SK-N-SH (cell line): ENCODE results near the gene MAP4K4. TPM values are rescaled to one million over a fixed set of nuclear protein-coding genes. Genes with fewer than 3 reads are reported as not detected.

ENCODE experiments used
- CTCF ChIA-PET: fragments of 300-600, 350-600 bp; formaldehyde crosslinking; extraction: SDS; loops from one replicate; lab custom pipeline; 2021; lab: Yijun Ruan, JAX
- POLR2A ChIA-PET: fragments of 350-600 bp; sonication (Branson Sonifier 250); formaldehyde crosslinking; extraction: SDS; loops from one replicate; lab custom pipeline; 2020; ENCODE audit warnings: antibody characterized with exemption, inconsistent platforms; lab: Yijun Ruan, JAX
- DNase-seq: peaks from one replicate; pipeline ENCODE4 v3.0.0; 2012
- H2AFZ ChIP-seq: fragments of 200-600 bp; sonication (generic); 2 replicates; pipeline ENCODE4 v1.8.1; 2016; ENCODE audit warnings: antibody characterized with exemption, mild to moderate bottlenecking, low read depth
- H3F3A ChIP-seq: fragments of 200-600 bp; sonication (generic); replicated peaks from 2 replicates; pipeline ENCODE3; 2016; ENCODE audit warnings: antibody characterized with exemption, mild to moderate bottlenecking; ENCODE audit not compliant: insufficient read depth
- H3K27ac ChIP-seq, 2 experiments: fragments of 200-500 bp in 1 of 2; fragments of 200-600 bp in 1 of 2; sonication (Bioruptor generic) in 1 of 2; sonication (generic), shearing (Covaris generic) in 1 of 2; 2 replicates each; pipeline versions ENCODE4 v1.5.1 to v1.6.1; 2014 to 2016; ENCODE audit warnings: low read depth in 2 of 2, inconsistent platforms in 1 of 2, low read length in 1 of 2, mild to moderate bottlenecking in 1 of 2, mixed read lengths in 1 of 2
- H3K27me3 ChIP-seq: fragments of 200-600 bp; sonication (generic), shearing (Covaris generic); 2 replicates; pipeline ENCODE4 v1.6.1; 2016; ENCODE audit warnings: mixed run types; ENCODE audit not compliant: insufficient read depth
- H3K36me3 ChIP-seq, 2 experiments: fragments of 200-500 bp in 1 of 2; fragments of 200-600 bp in 1 of 2; sonication (Bioruptor generic) in 1 of 2; sonication (generic) in 1 of 2; replicated peaks in 1 of 2; 2 replicates each; pipeline versions ENCODE3 to v1.5.1; 2014 to 2016; ENCODE audit warnings: low read length in 1 of 2, mild to moderate bottlenecking in 1 of 2; ENCODE audit not compliant: insufficient read depth in 2 of 2, control insufficient read depth in 1 of 2
- H3K4me1 ChIP-seq, 2 experiments: fragments of 200-500 bp in 1 of 2; fragments of 200-600 bp in 1 of 2; sonication (Bioruptor generic) in 1 of 2; sonication (generic), shearing (Covaris generic) in 1 of 2; 2 replicates each; pipeline versions ENCODE4 v1.5.1 to v1.6.1; 2014 to 2016; ENCODE audit warnings: low read depth in 1 of 2, low read length in 1 of 2, mixed run types in 1 of 2; ENCODE audit not compliant: insufficient read depth in 2 of 2, control insufficient read depth in 1 of 2
- H3K4me2 ChIP-seq: fragments of 200-600 bp; sonication (generic), shearing (Covaris generic); 2 replicates; pipeline ENCODE4 v1.6.1; 2017; ENCODE audit warnings: mixed run types
- H3K4me3 ChIP-seq, 2 experiments: fragments of 200-500 bp in 1 of 2; fragments of 200-600 bp in 1 of 2; sonication (Bioruptor generic) in 1 of 2; sonication (generic), shearing (Covaris generic) in 1 of 2; 2 replicates each; pipeline versions ENCODE4 v1.5.1 to v1.8.1; 2014 to 2016; ENCODE audit warnings: low read depth in 2 of 2, inconsistent platforms in 1 of 2, low read length in 1 of 2, mild to moderate bottlenecking in 1 of 2, mixed read lengths in 1 of 2, moderate library complexity in 1 of 2
- H3K79me2 ChIP-seq: fragments of 200-600 bp; sonication (generic); 2 replicates; pipeline ENCODE4 v1.8.1; 2017; ENCODE audit warnings: mild to moderate bottlenecking; ENCODE audit not compliant: insufficient read depth
- H3K9ac ChIP-seq: fragments of 200-600 bp; sonication (generic); 2 replicates; pipeline ENCODE4 v1.6.1; 2017; ENCODE audit warnings: mixed run types
- H3K9me2 ChIP-seq: fragments of 200-600 bp; sonication (generic); 2 replicates; pipeline ENCODE4 v1.6.1; 2017; ENCODE audit warnings: mixed run types
- H3K9me3 ChIP-seq: fragments of 200-600 bp; sonication (generic); 2 replicates; pipeline ENCODE4 v1.6.1; 2017; ENCODE audit warnings: mixed run types, mild to moderate bottlenecking, moderate library complexity
- H4K20me1 ChIP-seq: fragments of 200-600 bp; sonication (generic); 2 replicates; pipeline ENCODE4 v1.6.1; 2017; ENCODE audit warnings: mild to moderate bottlenecking, mixed run types; ENCODE audit not compliant: insufficient read depth
- CHD2 ChIP-seq: fragments of 150-350 bp; IDR thresholded peaks from 2 replicates; pipeline ENCODE4 v1.6.1; 2018; ENCODE audit warnings: low read length; ENCODE audit not compliant: partially characterized antibody
- ELF1 ChIP-seq: IDR thresholded peaks from 2 replicates; pipeline ENCODE4 v1.4.0; 2012
- EP300 ChIP-seq, 2 experiments: IDR thresholded peaks; 2 replicates each; pipeline versions ENCODE4 v1.4.0 to v1.6.1; 2012; ENCODE audit warnings: borderline replicate concordance in 1 of 2, low read depth in 1 of 2, low read length in 1 of 2
- FOSL2 ChIP-seq: IDR thresholded peaks from 2 replicates; pipeline ENCODE4 v1.4.0; 2012; ENCODE audit warnings: low read depth, mild to moderate bottlenecking, moderate library complexity, borderline replicate concordance
- SIN3A ChIP-seq: IDR thresholded peaks from 2 replicates; pipeline ENCODE4 v1.6.1; 2012; ENCODE audit warnings: low read depth, mild to moderate bottlenecking, low read length, moderate library complexity, borderline replicate concordance
- TAF1 ChIP-seq: IDR thresholded peaks from 2 replicates; pipeline ENCODE4 v1.6.1; 2012; ENCODE audit warnings: low read depth, mild to moderate bottlenecking, low read length, moderate library complexity, borderline replicate concordance
- TCF12 ChIP-seq: IDR thresholded peaks from 2 replicates; pipeline ENCODE4 v1.4.0; 2012
- TEAD4 ChIP-seq: IDR thresholded peaks from 2 replicates; pipeline ENCODE4 v1.4.0; 2012; ENCODE audit warnings: mild to moderate bottlenecking, borderline replicate concordance; ENCODE audit not compliant: insufficient read depth
- WGBS: methylation state at CpG from one replicate; pipeline ENCODE4 v1.1.6; 2017; ENCODE audit warnings: low lambda C conversion rate; 5-methylcytosine and 5-hydroxymethylcytosine counted together
- polyA plus RNA-seq, 3 experiments: library from polyadenylated mRNA; depleted of rRNA; stranded (reverse); fragments of >200 nt; gene quantifications; 2 replicates each; pipeline ENCODE4 v1.2.3, GENCODE V29; 2012
- TF ChIP-seq, protein P1 (sequence below): IDR thresholded peaks from 2 replicates; pipeline ENCODE4 v1.4.0; 2012; ENCODE audit warnings: low read depth, borderline replicate concordance
- TF ChIP-seq, protein P2 (sequence below): IDR thresholded peaks from 2 replicates; pipeline ENCODE4 v1.6.1; 2012; ENCODE audit warnings: mild to moderate bottlenecking, low read depth, low read length, moderate library complexity
- TF ChIP-seq, protein P3 (sequence below): IDR thresholded peaks from 2 replicates; pipeline ENCODE4; 2012

Gene MAP4K4
- polyA plus RNA-seq, 1 of the 3 experiments (the other 2 are of a cell fraction) = 72.9 TPM

DNA sequence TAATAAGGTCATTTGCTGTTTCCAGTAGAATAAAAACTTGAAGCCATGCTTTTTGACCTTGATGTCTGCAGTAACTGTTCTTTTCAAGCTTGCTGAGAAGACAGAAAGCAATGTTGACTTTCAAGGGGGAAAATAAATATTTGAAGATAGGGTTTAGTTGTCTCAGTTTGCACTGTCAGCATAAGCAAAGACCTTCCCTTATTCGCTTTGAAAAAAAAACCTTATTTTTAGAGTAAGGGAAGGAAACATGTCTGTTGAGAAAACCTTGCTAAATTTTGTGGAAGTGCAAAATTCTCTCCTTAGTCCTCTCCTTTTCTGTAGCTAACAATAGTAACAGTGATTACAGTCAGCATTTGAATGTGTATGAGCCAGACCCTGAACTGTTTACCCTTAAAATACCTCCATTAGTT is 43.1 kb downstream of the MAP4K4 start:
- H3F3A ChIP-seq = peaks cover 17% of the 10 kb centered on the region
- DNase-seq = no peak
- H3K4me1 ChIP-seq = peaks cover 14 to 40% of the 10 kb centered on the region in 2 experiments; a peak in 3 of 4 replicates
- no peaks in the 10 kb centered on the region for H3K36me3 ChIP-seq
- ChIA-PET CTCF (no interaction called here), POLR2A (no interaction called here)
- H3K4me3 ChIP-seq = no peak overlapping the region
- no peak overlapping the region for H2AFZ ChIP-seq
- peaks cover 89% of the 10 kb centered on the region for H4K20me1 ChIP-seq
- H3K4me2 ChIP-seq = no peak overlapping the region
- no peaks in the 10 kb centered on the region for H3K27me3 ChIP-seq
- no peaks in the 10 kb centered on the region for H3K9me2 ChIP-seq
- H3K9ac ChIP-seq = no peak overlapping the region
- no peaks in the 10 kb centered on the region for H3K9me3 ChIP-seq
- H3K79me2 ChIP-seq = peaks cover 100% of the 10 kb centered on the region
- 91% methylated on average over 1 of the region's 1 CpG for WGBS
- H3K27ac ChIP-seq = no peak overlapping the region; a peak in 1 of 4 replicates
- TF ChIP-seq, protein P1, sequence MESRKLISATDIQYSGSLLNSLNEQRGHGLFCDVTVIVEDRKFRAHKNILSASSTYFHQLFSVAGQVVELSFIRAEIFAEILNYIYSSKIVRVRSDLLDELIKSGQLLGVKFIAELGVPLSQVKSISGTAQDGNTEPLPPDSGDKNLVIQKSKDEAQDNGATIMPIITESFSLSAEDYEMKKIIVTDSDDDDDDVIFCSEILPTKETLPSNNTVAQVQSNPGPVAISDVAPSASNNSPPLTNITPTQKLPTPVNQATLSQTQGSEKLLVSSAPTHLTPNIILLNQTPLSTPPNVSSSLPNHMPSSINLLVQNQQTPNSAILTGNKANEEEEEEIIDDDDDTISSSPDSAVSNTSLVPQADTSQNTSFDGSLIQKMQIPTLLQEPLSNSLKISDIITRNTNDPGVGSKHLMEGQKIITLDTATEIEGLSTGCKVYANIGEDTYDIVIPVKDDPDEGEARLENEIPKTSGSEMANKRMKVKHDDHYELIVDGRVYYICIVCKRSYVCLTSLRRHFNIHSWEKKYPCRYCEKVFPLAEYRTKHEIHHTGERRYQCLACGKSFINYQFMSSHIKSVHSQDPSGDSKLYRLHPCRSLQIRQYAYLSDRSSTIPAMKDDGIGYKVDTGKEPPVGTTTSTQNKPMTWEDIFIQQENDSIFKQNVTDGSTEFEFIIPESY = no peak
- no peak for TF ChIP-seq TCF12
- TF ChIP-seq ELF1 = no peak
- TF ChIP-seq, protein P2, sequence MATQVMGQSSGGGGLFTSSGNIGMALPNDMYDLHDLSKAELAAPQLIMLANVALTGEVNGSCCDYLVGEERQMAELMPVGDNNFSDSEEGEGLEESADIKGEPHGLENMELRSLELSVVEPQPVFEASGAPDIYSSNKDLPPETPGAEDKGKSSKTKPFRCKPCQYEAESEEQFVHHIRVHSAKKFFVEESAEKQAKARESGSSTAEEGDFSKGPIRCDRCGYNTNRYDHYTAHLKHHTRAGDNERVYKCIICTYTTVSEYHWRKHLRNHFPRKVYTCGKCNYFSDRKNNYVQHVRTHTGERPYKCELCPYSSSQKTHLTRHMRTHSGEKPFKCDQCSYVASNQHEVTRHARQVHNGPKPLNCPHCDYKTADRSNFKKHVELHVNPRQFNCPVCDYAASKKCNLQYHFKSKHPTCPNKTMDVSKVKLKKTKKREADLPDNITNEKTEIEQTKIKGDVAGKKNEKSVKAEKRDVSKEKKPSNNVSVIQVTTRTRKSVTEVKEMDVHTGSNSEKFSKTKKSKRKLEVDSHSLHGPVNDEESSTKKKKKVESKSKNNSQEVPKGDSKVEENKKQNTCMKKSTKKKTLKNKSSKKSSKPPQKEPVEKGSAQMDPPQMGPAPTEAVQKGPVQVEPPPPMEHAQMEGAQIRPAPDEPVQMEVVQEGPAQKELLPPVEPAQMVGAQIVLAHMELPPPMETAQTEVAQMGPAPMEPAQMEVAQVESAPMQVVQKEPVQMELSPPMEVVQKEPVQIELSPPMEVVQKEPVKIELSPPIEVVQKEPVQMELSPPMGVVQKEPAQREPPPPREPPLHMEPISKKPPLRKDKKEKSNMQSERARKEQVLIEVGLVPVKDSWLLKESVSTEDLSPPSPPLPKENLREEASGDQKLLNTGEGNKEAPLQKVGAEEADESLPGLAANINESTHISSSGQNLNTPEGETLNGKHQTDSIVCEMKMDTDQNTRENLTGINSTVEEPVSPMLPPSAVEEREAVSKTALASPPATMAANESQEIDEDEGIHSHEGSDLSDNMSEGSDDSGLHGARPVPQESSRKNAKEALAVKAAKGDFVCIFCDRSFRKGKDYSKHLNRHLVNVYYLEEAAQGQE = no peak
- TF ChIP-seq CHD2 = no peak
- TF ChIP-seq TAF1 = no peak
- TF ChIP-seq EP300 (IDR thresholded peaks at IDR 0.05; ENCODE audit: borderline replicate concordance in 1 of 2, low read depth in 1 of 2, low read length in 1 of 2) = no peak

GRCh38 chr2:101741775-101742520 is 44.4 kb downstream of the MAP4K4 start:
- H3K4me3 ChIP-seq = no peak overlapping the region
- TF ChIP-seq, protein P3, sequence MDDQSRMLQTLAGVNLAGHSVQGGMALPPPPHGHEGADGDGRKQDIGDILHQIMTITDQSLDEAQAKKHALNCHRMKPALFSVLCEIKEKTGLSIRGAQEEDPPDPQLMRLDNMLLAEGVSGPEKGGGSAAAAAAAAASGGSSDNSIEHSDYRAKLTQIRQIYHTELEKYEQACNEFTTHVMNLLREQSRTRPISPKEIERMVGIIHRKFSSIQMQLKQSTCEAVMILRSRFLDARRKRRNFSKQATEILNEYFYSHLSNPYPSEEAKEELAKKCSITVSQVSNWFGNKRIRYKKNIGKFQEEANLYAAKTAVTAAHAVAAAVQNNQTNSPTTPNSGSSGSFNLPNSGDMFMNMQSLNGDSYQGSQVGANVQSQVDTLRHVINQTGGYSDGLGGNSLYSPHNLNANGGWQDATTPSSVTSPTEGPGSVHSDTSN = no peak
- TF ChIP-seq FOSL2 (no peak), CHD2 (no peak), TEAD4 (no peak), SIN3A (no peak)
- POLR2A ChIA-PET = no interaction called here
- 82% methylated on average over 7 of the region's 9 CpGs for whole genome bisulfite sequencing
- DNase-seq = no peak
- no peaks in the 10 kb centered on the region for H3K36me3 ChIP-seq
- H3K9ac ChIP-seq = no peak overlapping the region; the same call in 1 of the 2 replicates
- H3F3A ChIP-seq = peaks cover 23% of the 10 kb centered on the region
- H2AFZ ChIP-seq = no peak overlapping the region
- H3K4me1 ChIP-seq = peaks cover 10 to 38% of the 10 kb centered on the region in 2 experiments; a peak in 3 of 4 replicates
- CTCF ChIA-PET = interaction anchor here (0.6 kb wide), 1 partner anchor 277 kb away, joined by 3 read pairs; no protein-coding TSS in a partner anchor
- H3K79me2 ChIP-seq = peaks cover 97% of the 10 kb centered on the region
- peak overlapping the region in 1 of 2 experiments; percentile 42; a peak in 3 of 4 replicates for H3K27ac ChIP-seq
- H3K4me2 ChIP-seq = peak overlapping the region; percentile 39; the same call in 1 of the 2 replicates
- no peaks in the 10 kb centered on the region for H3K27me3 ChIP-seq
- peaks cover 86% of the 10 kb centered on the region for H4K20me1 ChIP-seq
- H3K9me2 ChIP-seq = no peaks in the 10 kb centered on the region
- H3K9me3 ChIP-seq = no peaks in the 10 kb centered on the region
